GM23338 (cell line): ENCODE results near the gene PAXX. TPM values are rescaled to one million over a fixed set of nuclear protein-coding genes. Genes with fewer than 3 reads are reported as not detected.

Experiments used
- ATAC-seq: fragments of 200-7000 bp; cut with Tn5 transposase; 3 replicates; pipeline ENCODE4 v1.9.1; 2020
- DNase-seq: peaks from one replicate; pipeline ENCODE4 v3.0.0-alpha.2; 2015; ENCODE audit warnings: low spot score
- H2AFZ ChIP-seq: fragments of 200-600 bp; sonication (generic); 2 replicates; pipeline ENCODE4 v1.8.0; 2016; ENCODE audit warnings: antibody characterized with exemption, mild to moderate bottlenecking, moderate library complexity
- H3F3A ChIP-seq: fragments of 200-600 bp; sonication (generic); replicated peaks from 2 replicates; pipeline ENCODE4 v1.8.0; 2017; ENCODE audit warnings: antibody characterized with exemption, mixed run types, low read depth
- H3K27ac ChIP-seq: fragments of 200-600 bp; sonication (generic); 2 replicates; pipeline ENCODE4 v1.6.1; 2016; ENCODE audit warnings: low read depth
- H3K27me3 ChIP-seq: fragments of 200-600 bp; sonication (generic); 2 replicates; pipeline ENCODE4 v1.8.0; 2016; ENCODE audit warnings: mild to moderate bottlenecking, mixed run types, moderate library complexity; ENCODE audit not compliant: insufficient read depth
- H3K36me3 ChIP-seq: fragments of 200-600 bp; sonication (generic); 2 replicates; pipeline ENCODE4 v1.8.0; 2016; ENCODE audit warnings: mild to moderate bottlenecking; ENCODE audit not compliant: insufficient read depth
- H3K4me1 ChIP-seq: fragments of 200-600 bp; sonication (generic); 2 replicates; pipeline ENCODE4 v1.8.0; 2016; ENCODE audit warnings: mild to moderate bottlenecking, moderate library complexity; ENCODE audit not compliant: insufficient read depth
- H3K4me2 ChIP-seq: fragments of 200-600 bp; sonication (generic); 2 replicates; pipeline ENCODE4 v1.7.1; 2017; ENCODE audit warnings: mixed run types
- H3K4me3 ChIP-seq: fragments of 200-600 bp; sonication (generic); 2 replicates; pipeline ENCODE4 v1.6.1; 2016; ENCODE audit warnings: mixed run types
- H3K79me2 ChIP-seq: fragments of 200-600 bp; sonication (generic); replicated peaks from 2 replicates; pipeline ENCODE4 v1.8.0; 2017; ENCODE audit warnings: mild to moderate bottlenecking; ENCODE audit not compliant: insufficient read depth
- H3K9me2 ChIP-seq: fragments of 200-600 bp; sonication (generic); 2 replicates; pipeline ENCODE4 v1.8.0; 2017; ENCODE audit not compliant: insufficient read depth
- H4K20me1 ChIP-seq: fragments of 200-600 bp; sonication (generic); replicated peaks from 2 replicates; pipeline ENCODE4 v1.8.0; 2017; ENCODE audit warnings: mild to moderate bottlenecking; ENCODE audit not compliant: insufficient read depth
- H3K27ac Mint-ChIP-seq: 2 replicates; pipeline ENCODE4 v1.8.0; 2020; ENCODE audit warnings: inconsistent platforms, mild to moderate bottlenecking, moderate library complexity, mixed read lengths
- H3K27me3 Mint-ChIP-seq: 3 replicates; pipeline ENCODE4 v1.8.0; 2022; ENCODE audit warnings: low read depth, mild to moderate bottlenecking, moderate library complexity, mixed read lengths, inconsistent platforms; ENCODE audit not compliant: insufficient read depth, poor library complexity
- H3K36me3 Mint-ChIP-seq: 3 replicates; pipeline ENCODE4 v1.8.0; 2021; ENCODE audit warnings: low read depth, mild to moderate bottlenecking, inconsistent platforms, moderate library complexity, mixed read lengths
- H3K4me1 Mint-ChIP-seq: 3 replicates; pipeline ENCODE4 v1.8.0; 2020; ENCODE audit warnings: mild to moderate bottlenecking, inconsistent platforms, mixed read lengths
- H3K4me3 Mint-ChIP-seq: 3 replicates; pipeline ENCODE4 v1.8.0; 2021; ENCODE audit warnings: moderate library complexity, mild to moderate bottlenecking, inconsistent platforms, mixed read lengths
- H3K9me3 Mint-ChIP-seq: 3 replicates; pipeline ENCODE4 v1.8.0; 2020; ENCODE audit warnings: moderate library complexity, mild to moderate bottlenecking, inconsistent platforms, mixed read lengths
- CREB1 ChIP-seq: fragments of 250-450 bp; sonication (Bioruptor Pico); IDR thresholded peaks from 2 replicates; pipeline ENCODE4 v1.5.0; 2020; ENCODE audit warnings: low read depth, mild to moderate bottlenecking, moderate library complexity
- CTCF ChIP-seq, 2 experiments: fragments of 200-600 bp in 1 of 2; sonication (generic) in 1 of 2; conservative IDR thresholded peaks; 2 replicates each; pipeline versions ENCODE4 v1.5.1 to v1.6.1; 2016 to 2017; ENCODE audit warnings: antibody characterized with exemption in 2 of 2, low read depth in 2 of 2, mild to moderate bottlenecking in 2 of 2, moderate library complexity in 1 of 2
- EZH2phosphoT487 ChIP-seq: fragments of 200-600 bp; sonication (generic); IDR thresholded peaks from one replicate; pipeline ENCODE4 v1.8.1; 2018; ENCODE audit warnings: antibody characterized with exemption; ENCODE audit not compliant: unreplicated experiment
- JUNB ChIP-seq: IDR thresholded peaks from one replicate; pipeline ENCODE4 v1.6.1; 2016; ENCODE audit warnings: antibody characterized with exemption; ENCODE audit not compliant: unreplicated experiment
- NANOG ChIP-seq: IDR thresholded peaks from 2 replicates; pipeline ENCODE4 v1.6.1; 2016; ENCODE audit warnings: antibody characterized with exemption, borderline replicate concordance
- REST ChIP-seq: IDR thresholded peaks from one replicate; pipeline ENCODE4 v1.6.1; 2018; ENCODE audit warnings: antibody characterized with exemption; ENCODE audit not compliant: unreplicated experiment
- ZNF114 ChIP-seq: fragments of 250-450 bp; sonication (Bioruptor Pico); IDR thresholded peaks from 2 replicates; pipeline ENCODE4 v1.5.0; 2020; ENCODE audit warnings: mild to moderate bottlenecking, moderate library complexity
- ZNF331 ChIP-seq: fragments of 250-450 bp; sonication (Bioruptor Pico); IDR thresholded peaks from 2 replicates; pipeline ENCODE4 v1.5.0; 2020; ENCODE audit warnings: low read depth, mild to moderate bottlenecking, moderate library complexity
- ZNF462 ChIP-seq: fragments of 250-450 bp; sonication (Bioruptor Pico); IDR thresholded peaks from 2 replicates; pipeline ENCODE4 v1.5.0; 2020; ENCODE audit warnings: mild to moderate bottlenecking, moderate library complexity
- polyA plus RNA-seq: library from polyadenylated mRNA; unstranded; fragments of >200 nt; fragmentation: Nextera tagmentation; extraction: Ambion mirVana; gene quantifications from 2 replicates; pipeline ENCODE4 v1.2.1, GENCODE V29; 2016
- total RNA-seq: library from RNA; depleted of rRNA; stranded (reverse); fragments of >200 nt; shearing (Covaris generic); gene quantifications from 2 replicates; pipeline ENCODE4 v1.2.3, GENCODE V29; 2014

The PAXX gene
- total and polyA plus RNA-seq, 2 experiments from 2014 or later: 71.5 to 86.0 TPM

- no peaks in the 10 kb centered on the region for H3K79me2 ChIP-seq
- H3K36me3 Mint-ChIP-seq: no peaks in the 10 kb centered on the region
- peaks cover 9% of the 10 kb centered on the region for H3K4me1 ChIP-seq
- no peak for ATAC-seq
- H3K27ac ChIP-seq: no peak overlapping the region
- H3K4me3 ChIP-seq: no peak overlapping the region
- H3K27me3 Mint-ChIP-seq: peaks cover 5% of the 10 kb centered on the region
- H3F3A ChIP-seq: no peaks in the 10 kb centered on the region
- H3K4me2 ChIP-seq: no peak overlapping the region
- H3K9me3 Mint-ChIP-seq: no peaks in the 10 kb centered on the region; the same call in 2 of the 3 replicates
- no peak for DNase-seq
- H3K36me3 ChIP-seq: no peaks in the 10 kb centered on the region
- H3K9me2 ChIP-seq: no peaks in the 10 kb centered on the region
- no peak overlapping the region for H2AFZ ChIP-seq
- H4K20me1 ChIP-seq: no peaks in the 10 kb centered on the region
- H3K4me3 Mint-ChIP-seq: no peak overlapping the region
- peaks cover 9% of the 10 kb centered on the region for H3K4me1 Mint-ChIP-seq
- TF ChIP-seq JUNB: no peak
- TF ChIP-seq ZNF462 (CRISPR knock-in tag): no peak
- no peak for TF ChIP-seq ZNF114 (CRISPR knock-in tag)
- H3K27ac Mint-ChIP-seq: no peak overlapping the region
- H3K27me3 ChIP-seq: no peaks in the 10 kb centered on the region
Observed at GRCh38 chr9:136970361-136970760, 21.9 kb upstream of the PAXX start.

- Histone ChIP-seq H3K9me2 (no peaks in the 10 kb centered on the region), H3K4me1 (no peaks in the 10 kb centered on the region), H3K4me3 (no peak overlapping the region), H3F3A (no peaks in the 10 kb centered on the region), H4K20me1 (no peaks in the 10 kb centered on the region), H3K27ac (no peak overlapping the region), H3K36me3 (no peaks in the 10 kb centered on the region), H2AFZ (no peak overlapping the region), H3K27me3 (no peaks in the 10 kb centered on the region), H3K79me2 (no peaks in the 10 kb centered on the region), H3K4me2 (no peak overlapping the region)
- DNase-seq (no peak), ATAC-seq (no peak)
- Mint-ChIP-seq H3K4me1 (no peaks in the 10 kb centered on the region), H3K9me3 (no peaks in the 10 kb centered on the region), H3K27ac (no peak overlapping the region), H3K36me3 (no peaks in the 10 kb centered on the region), H3K4me3 (no peak overlapping the region), H3K27me3 (peaks cover 2% of the 10 kb centered on the region)
- TF ChIP-seq JUNB (no peak), NANOG (no peak), ZNF331 (CRISPR knock-in tag) (no peak), CTCF (conservative IDR thresholded peaks at IDR 0.05; ENCODE audit: low read depth in 2 of 2) (no peak), REST (no peak), CREB1 (CRISPR knock-in tag) (no peak), EZH2phosphoT487 (no peak)
Observed at GRCh38 chr9:136971746-136972145, 20.5 kb upstream of the PAXX start.
